Transverse colon (tissue), 3 donors: ENCODE data around the gene PTPN6.

Experiments used
- EP300 ChIP-seq: sonication (generic); formaldehyde crosslinking; IDR thresholded peaks from one replicate; pipeline ENCODE4 v1.6.1; 2017; ENCODE audit warnings: antibody characterized with exemption, low read depth
- POLR2A ChIP-seq: fragments of 450-650 bp; IDR thresholded peaks from one replicate; pipeline ENCODE4 v1.6.1; 2016; ENCODE audit warnings: antibody characterized with exemption, mild to moderate bottlenecking, moderate library complexity
- TF ChIP-seq, protein P1 (sequence below), 5 experiments: fragments of 200-600 bp in 3 of 5; fragments of 450-650 bp in 2 of 5; sonication (generic) in 3 of 5; IDR thresholded peaks; 1 replicate in 2 of 5; 2 replicates in 3 of 5; pipeline ENCODE4 v1.5.1; 2016 to 2017; ENCODE audit warnings: antibody characterized with exemption in 5 of 5, inconsistent platforms in 3 of 5, mild to moderate bottlenecking in 2 of 5, moderate library complexity in 1 of 5

DNA sequence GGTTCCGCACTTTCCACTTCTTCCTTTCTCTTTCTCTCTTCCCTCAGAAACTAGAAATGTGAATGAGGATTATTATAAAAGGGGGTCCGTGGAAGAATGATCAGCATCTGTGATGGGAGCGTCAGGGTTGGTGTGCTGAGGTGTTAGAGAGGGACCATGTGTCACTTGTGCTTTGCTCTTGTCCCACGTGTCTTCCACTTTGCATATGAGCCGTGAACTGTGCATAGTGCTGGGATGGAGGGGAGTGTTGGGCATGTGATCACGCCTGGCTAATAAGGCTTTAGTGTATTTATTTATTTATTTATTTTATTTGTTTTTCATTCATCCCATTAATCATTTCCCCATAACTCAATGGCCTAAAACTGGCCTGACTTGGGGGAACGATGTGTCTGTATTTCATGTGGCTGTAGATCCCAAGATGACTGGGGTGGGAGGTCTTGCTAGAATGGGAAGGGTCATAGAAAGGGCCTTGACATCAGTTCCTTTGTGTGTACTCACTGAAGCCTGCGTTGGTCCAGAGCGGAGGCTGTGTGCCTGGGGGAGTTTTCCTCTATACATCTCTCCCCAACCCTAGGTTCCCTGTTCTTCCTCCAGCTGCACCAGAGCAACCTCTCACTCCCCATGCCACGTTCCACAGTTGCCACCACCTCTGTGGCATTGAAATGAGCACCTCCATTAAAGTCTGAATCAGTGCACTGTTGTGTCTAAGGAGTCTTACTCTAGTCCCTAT, 28.0 kb upstream of the PTPN6 start:
- TF ChIP-seq, protein P1, sequence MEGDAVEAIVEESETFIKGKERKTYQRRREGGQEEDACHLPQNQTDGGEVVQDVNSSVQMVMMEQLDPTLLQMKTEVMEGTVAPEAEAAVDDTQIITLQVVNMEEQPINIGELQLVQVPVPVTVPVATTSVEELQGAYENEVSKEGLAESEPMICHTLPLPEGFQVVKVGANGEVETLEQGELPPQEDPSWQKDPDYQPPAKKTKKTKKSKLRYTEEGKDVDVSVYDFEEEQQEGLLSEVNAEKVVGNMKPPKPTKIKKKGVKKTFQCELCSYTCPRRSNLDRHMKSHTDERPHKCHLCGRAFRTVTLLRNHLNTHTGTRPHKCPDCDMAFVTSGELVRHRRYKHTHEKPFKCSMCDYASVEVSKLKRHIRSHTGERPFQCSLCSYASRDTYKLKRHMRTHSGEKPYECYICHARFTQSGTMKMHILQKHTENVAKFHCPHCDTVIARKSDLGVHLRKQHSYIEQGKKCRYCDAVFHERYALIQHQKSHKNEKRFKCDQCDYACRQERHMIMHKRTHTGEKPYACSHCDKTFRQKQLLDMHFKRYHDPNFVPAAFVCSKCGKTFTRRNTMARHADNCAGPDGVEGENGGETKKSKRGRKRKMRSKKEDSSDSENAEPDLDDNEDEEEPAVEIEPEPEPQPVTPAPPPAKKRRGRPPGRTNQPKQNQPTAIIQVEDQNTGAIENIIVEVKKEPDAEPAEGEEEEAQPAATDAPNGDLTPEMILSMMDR (IDR thresholded peaks at IDR 0.05), result no peak
- TF ChIP-seq POLR2A, result no peak
- TF ChIP-seq EP300, result no peak
